ENCODE results near the gene UBE2D2.

- TF ChIP-seq YY1 (IDR thresholded peaks at IDR 0.05; ENCODE audit: insufficient read depth, insufficient read length) (no peak), ZNF274 (IDR thresholded peaks at IDR 0.05; ENCODE audit: low read depth, low read length) (no peak), SUZ12 (IDR thresholded peaks at IDR 0.05; ENCODE audit: extremely low read depth, insufficient read depth, insufficient read length) (no peak)
Measured at GRCh38 chr5:139575313-139575646, 14.1 kb downstream of the UBE2D2 start.
